ENCODE measurements around the gene PGPEP1. TPM values are rescaled to one million over a fixed set of nuclear protein-coding genes. Genes with fewer than 3 reads are reported as not detected.

Gene PGPEP1
- total and polyA plus RNA-seq, 10 of the 15 experiments (the other 5 are each of a cell fraction or from before 2014, with no cell fraction given): 13.8 to 39.4 (median 17.0) TPM

GRCh38 chr19:18416778-18417249, 76.4 kb downstream of the PGPEP1 start:
- Histone ChIP-seq H3K27me3 (replicated peaks in 1 of 2; ENCODE audit: control insufficient read depth in 2 of 2, insufficient read depth in 2 of 2, low read length in 1 of 2) (no peaks in the 10 kb centered on the region), H3K79me2 (ENCODE audit: control insufficient read depth, insufficient read depth, low read length) (peaks cover 26% of the 10 kb centered on the region), H3K9ac (ENCODE audit: control insufficient read depth, insufficient read depth, low read length) (peak overlapping the region; percentile 76), H4K20me1 (ENCODE audit: control insufficient read depth, insufficient read depth) (no peaks in the 10 kb centered on the region), H3K4me1 (ENCODE audit: control insufficient read depth, insufficient read depth, low read length) (peaks cover 58% of the 10 kb centered on the region), H3K4me2 (ENCODE audit: control insufficient read depth, insufficient read depth) (peak overlapping the region; percentile 94), H2AFZ (ENCODE audit: control insufficient read depth, low read depth, low read length) (peak overlapping the region; percentile 20), H3K9me3 (replicated peaks; ENCODE audit: control insufficient read depth, insufficient read depth, low read length) (no peaks in the 10 kb centered on the region), H3K4me3 (peak overlapping the region; percentile 65), H3K36me3 (ENCODE audit: control insufficient read depth in 2 of 2, insufficient read depth in 2 of 2, low read length in 1 of 2) (no peaks in the 10 kb centered on the region), H3K27ac (ENCODE audit: control insufficient read depth, insufficient read depth) (peak overlapping the region; percentile 78)
- in situ Hi-C loops (cut with MboI): no loop called here
- SMC1A ChIA-PET (ENCODE audit: uncharacterized antibody, unreplicated experiment): interaction anchor here (1.1 to 2.6 kb wide), 8 partner anchors 12 to 235 kb away, joined by 3 to 11 read pairs (median 3); partner anchors contain the start of gene LSM4
- CTCF ChIA-PET: interaction anchor here (0.7 to 8.8 kb wide), 9 partner anchors 18 to 137 kb away, joined by 3 to 88 read pairs (median 14); partner anchors contain the start of genes GDF15 and JUND
- POLR2A ChIA-PET: interaction anchor here (1.0 to 2.6 kb wide), 7 partner anchors 15 to 211 kb away, joined by 3 to 21 read pairs (median 4); partner anchors contain the start of genes JUND and LSM4
- FAIRE-seq: peak; percentile 49
- WGBS (ENCODE audit: insufficient coverage, insufficient replicate concordance, low lambda C conversion rate, missing lambda C conversion rate): 5% methylated on average over 24 of the region's 44 CpGs
- DNase-seq (ENCODE audit: low read depth, low spot score): no peak
- peak; percentile 54 for ATAC-seq
- no TSS peak for BruUV-seq (replicated peaks)
- intact Hi-C loops (cut with micrococcal nuclease; ENCODE audit: unreplicated experiment): loop anchor here (10.0 kb wide), 1 partner anchor 212 kb away; the partner anchor contains the start of gene RAB3A
- RAD21 ChIA-PET (ENCODE audit: unreplicated experiment): interaction anchor here (0.6 to 2.1 kb wide), 9 partner anchors 12 to 136 kb away, joined by 3 to 12 read pairs (median 4); partner anchors contain the start of genes JUND and LSM4
- TF ChIP-seq SIN3A (IDR thresholded peaks at IDR 0.05; ENCODE audit: low read depth, low read length) (no peak), MYC (IDR thresholded peaks at IDR 0.05; ENCODE audit: insufficient read depth, insufficient read length, insufficient replicate concordance, low read length, severe bottlenecking) (no peak), EGR1 (IDR thresholded peaks at IDR 0.05; ENCODE audit: borderline replicate concordance in 1 of 2, low read depth in 2 of 2, low read length in 2 of 2) (peak in 1 of 2 experiments; percentile 76; a peak in 2 of 3 replicates), ZNF384 (IDR thresholded peaks at IDR 0.05; ENCODE audit: borderline replicate concordance, low read depth, low read length) (no peak), PKNOX1 (IDR thresholded peaks at IDR 0.05) (no peak), KDM1A (IDR thresholded peaks at IDR 0.05; ENCODE audit: borderline replicate concordance) (no peak), RELA (IDR thresholded peaks at IDR 0.05; ENCODE audit: borderline replicate concordance, partially characterized antibody) (no peak), ZNF622 (IDR thresholded peaks at IDR 0.05) (no peak), HDAC6 (IDR thresholded peaks at IDR 0.05; ENCODE audit: unreplicated experiment) (no peak), TCF12 (IDR thresholded peaks at IDR 0.05; ENCODE audit: low read depth, low read length) (no peak), CBX5 (IDR thresholded peaks at IDR 0.05; ENCODE audit: low read depth) (no peak), SKIL (IDR thresholded peaks at IDR 0.05; ENCODE audit: low read depth, poor library complexity, severe bottlenecking) (no peak), ZBED1 (IDR thresholded peaks at IDR 0.05; ENCODE audit: borderline replicate concordance) (no peak), REST (IDR thresholded peaks at IDR 0.05; ENCODE audit: low read depth, low read length) (no peak)
